Memory B cell (primary cell): Measurements from ENCODE around the gene FGFR4.

Experiments used
- ATAC-seq: fragments of 150-1000 bp; cut with Tn5 transposase; 2 replicates; pipeline ENCODE4 v1.10.0; 2021; ENCODE audit warnings: low read depth, mild to moderate bottlenecking, moderate library complexity
- DNase-seq, 2 donors: peaks; one replicate each; pipeline ENCODE4 v3.0.0; 2022; ENCODE audit warnings: low spot score in 2 of 2
- H3K27ac Mint-ChIP-seq: one replicate; pipeline ENCODE4 v1.8.0; 2022; ENCODE audit warnings: mild to moderate bottlenecking, moderate library complexity, mixed read lengths
- H3K27me3 Mint-ChIP-seq: one replicate; pipeline ENCODE4 v1.8.0; 2022; ENCODE audit warnings: mixed read lengths
- H3K36me3 Mint-ChIP-seq: one replicate; pipeline ENCODE4 v1.8.0; 2022; ENCODE audit warnings: mild to moderate bottlenecking, mixed read lengths
- H3K4me1 Mint-ChIP-seq: one replicate; pipeline ENCODE4 v1.8.0; 2022; ENCODE audit warnings: mixed read lengths
- H3K4me3 Mint-ChIP-seq: one replicate; pipeline ENCODE4 v1.8.0; 2022; ENCODE audit warnings: mild to moderate bottlenecking, moderate library complexity, mixed read lengths
- H3K9me3 Mint-ChIP-seq: one replicate; pipeline ENCODE4 v1.8.0; 2022; ENCODE audit warnings: mixed read lengths

Gene FGFR4

DNA sequence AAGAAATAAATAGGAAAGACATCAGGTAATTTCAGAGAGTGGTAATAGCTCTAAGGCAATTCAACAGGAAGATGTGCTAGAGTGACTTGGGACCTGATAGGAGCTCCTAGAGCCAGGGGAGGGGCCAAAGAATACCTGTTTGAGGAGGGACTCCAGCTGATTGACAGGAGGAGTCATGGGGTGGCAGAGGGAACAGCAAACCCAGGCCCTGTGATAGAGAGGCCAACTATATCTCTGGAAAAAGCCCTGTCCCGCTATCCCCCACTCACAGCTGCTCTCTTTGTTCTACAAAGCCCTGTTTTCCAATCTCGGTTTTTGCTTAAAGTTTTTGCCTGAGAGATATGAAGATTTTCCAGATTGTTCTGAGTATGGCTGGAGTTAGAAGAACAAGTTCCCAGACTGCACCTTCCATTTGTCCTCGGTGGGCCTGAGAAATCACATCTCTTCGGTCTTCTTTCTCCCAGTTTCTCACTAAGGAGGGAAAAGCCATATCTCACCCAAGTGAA, 37.8 kb downstream of the FGFR4 start:
- no peaks in the 10 kb centered on the region for H3K36me3 Mint-ChIP-seq
- H3K4me3 Mint-ChIP-seq: peak overlapping the region; percentile 77
- H3K4me1 Mint-ChIP-seq: peaks cover 25% of the 10 kb centered on the region
- peak; percentile 73 for ATAC-seq
- no peaks in the 10 kb centered on the region for H3K9me3 Mint-ChIP-seq
- no peaks in the 10 kb centered on the region for H3K27me3 Mint-ChIP-seq
- peak overlapping the region; percentile 85 for H3K27ac Mint-ChIP-seq
- no peak for DNase-seq

- no peak overlapping the region for H3K4me3 Mint-ChIP-seq
- H3K4me1 Mint-ChIP-seq: peaks cover 32% of the 10 kb centered on the region
- H3K36me3 Mint-ChIP-seq: no peaks in the 10 kb centered on the region
- H3K9me3 Mint-ChIP-seq: no peaks in the 10 kb centered on the region
- no peak for DNase-seq
- no peak overlapping the region for H3K27ac Mint-ChIP-seq
- H3K27me3 Mint-ChIP-seq: no peaks in the 10 kb centered on the region
- ATAC-seq: no peak
Measured at GRCh38 chr5:177126771-177127170, 40.1 kb downstream of the FGFR4 start.

GRCh38 chr5:177128551-177128981, 41.9 kb downstream of the FGFR4 start:
- H3K4me3 Mint-ChIP-seq: no peak overlapping the region
- no peaks in the 10 kb centered on the region for H3K27me3 Mint-ChIP-seq

DNA sequence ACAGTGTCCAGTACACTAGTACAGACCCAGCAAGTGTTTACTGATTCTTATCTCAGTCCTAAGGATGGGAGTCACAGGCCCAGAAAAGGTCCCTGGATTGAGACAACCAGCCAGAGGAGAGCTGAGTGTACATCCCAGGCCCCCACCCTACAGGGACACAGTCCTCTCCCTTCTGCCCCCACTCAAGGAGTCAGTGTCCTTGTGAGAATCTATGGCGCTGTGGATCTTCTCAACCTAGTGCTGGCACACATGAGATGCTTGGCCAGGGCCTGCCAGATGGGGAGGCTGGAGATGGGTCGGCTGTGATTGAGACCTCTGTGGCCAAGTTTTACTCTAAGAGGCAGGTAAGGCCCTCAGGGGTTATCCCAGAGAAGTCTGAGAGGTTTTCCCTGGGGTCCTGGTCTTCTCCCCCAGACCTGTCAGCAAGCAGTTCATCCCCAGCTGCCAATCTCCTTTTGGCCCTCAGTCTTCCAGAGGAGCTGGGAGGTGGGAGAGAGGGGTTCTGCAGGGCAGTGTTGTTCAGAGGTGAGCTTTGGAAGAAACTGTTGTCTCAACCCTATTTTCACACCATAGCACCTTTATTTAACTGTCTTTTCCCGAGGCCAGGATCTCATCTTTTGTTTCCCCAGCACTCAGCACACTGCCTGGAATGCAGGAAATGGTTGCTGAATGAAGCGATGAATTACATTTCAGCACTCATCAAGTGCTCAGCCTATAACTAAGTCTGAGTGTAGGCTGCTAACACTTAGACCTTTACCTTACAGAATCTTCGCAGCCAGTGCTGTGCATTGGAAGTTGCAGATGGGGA, 43.7 kb downstream of the FGFR4 start:
- ATAC-seq (no peak), DNase-seq (no peak)
- Mint-ChIP-seq H3K27me3 (no peaks in the 10 kb centered on the region), H3K36me3 (peaks cover 2% of the 10 kb centered on the region), H3K27ac (peak overlapping the region; percentile 5), H3K4me1 (peaks cover 20% of the 10 kb centered on the region), H3K9me3 (no peaks in the 10 kb centered on the region), H3K4me3 (no peak overlapping the region)

More at GRCh38 chr5:177128551-177128981, 41.9 kb downstream of the FGFR4 start:
- DNase-seq (no peak), ATAC-seq (no peak)
- Mint-ChIP-seq H3K4me1 (peaks cover 27% of the 10 kb centered on the region), H3K36me3 (no peaks in the 10 kb centered on the region), H3K9me3 (no peaks in the 10 kb centered on the region), H3K27ac (peak overlapping the region; percentile 52)

- H3K27ac Mint-ChIP-seq: peak overlapping the region; percentile 85
- H3K36me3 Mint-ChIP-seq: peaks cover 5% of the 10 kb centered on the region
- ATAC-seq (no peak), DNase-seq (no peak)
- H3K4me3 Mint-ChIP-seq: no peak overlapping the region
- no peaks in the 10 kb centered on the region for H3K9me3 Mint-ChIP-seq
- H3K27me3 Mint-ChIP-seq: no peaks in the 10 kb centered on the region
- peaks cover 24% of the 10 kb centered on the region for H3K4me1 Mint-ChIP-seq
Measured at GRCh38 chr5:177131019-177131320, 44.3 kb downstream of the FGFR4 start.

- no peaks in the 10 kb centered on the region for H3K27me3 Mint-ChIP-seq
- ATAC-seq: no peak
- H3K36me3 Mint-ChIP-seq: peaks cover 5% of the 10 kb centered on the region
- H3K4me1 Mint-ChIP-seq: peaks cover 24% of the 10 kb centered on the region
- H3K4me3 Mint-ChIP-seq: peak overlapping the region; percentile 55
- H3K27ac Mint-ChIP-seq: peak overlapping the region; percentile 85
- no peaks in the 10 kb centered on the region for H3K9me3 Mint-ChIP-seq
- DNase-seq: no peak
Measured at GRCh38 chr5:177131352-177132135, 44.8 kb downstream of the FGFR4 start.

GRCh38 chr5:177132136-177133095, 45.7 kb downstream of the FGFR4 start:
- Mint-ChIP-seq H3K4me3 (peak overlapping the region; percentile 82), H3K27me3 (no peaks in the 10 kb centered on the region), H3K36me3 (peaks cover 8% of the 10 kb centered on the region), H3K9me3 (no peaks in the 10 kb centered on the region), H3K4me1 (peaks cover 27% of the 10 kb centered on the region), H3K27ac (peak overlapping the region; percentile 91)
- ATAC-seq: peak; percentile 42
- peak in 1 of 2 donors; percentile 76 for DNase-seq

DNA sequence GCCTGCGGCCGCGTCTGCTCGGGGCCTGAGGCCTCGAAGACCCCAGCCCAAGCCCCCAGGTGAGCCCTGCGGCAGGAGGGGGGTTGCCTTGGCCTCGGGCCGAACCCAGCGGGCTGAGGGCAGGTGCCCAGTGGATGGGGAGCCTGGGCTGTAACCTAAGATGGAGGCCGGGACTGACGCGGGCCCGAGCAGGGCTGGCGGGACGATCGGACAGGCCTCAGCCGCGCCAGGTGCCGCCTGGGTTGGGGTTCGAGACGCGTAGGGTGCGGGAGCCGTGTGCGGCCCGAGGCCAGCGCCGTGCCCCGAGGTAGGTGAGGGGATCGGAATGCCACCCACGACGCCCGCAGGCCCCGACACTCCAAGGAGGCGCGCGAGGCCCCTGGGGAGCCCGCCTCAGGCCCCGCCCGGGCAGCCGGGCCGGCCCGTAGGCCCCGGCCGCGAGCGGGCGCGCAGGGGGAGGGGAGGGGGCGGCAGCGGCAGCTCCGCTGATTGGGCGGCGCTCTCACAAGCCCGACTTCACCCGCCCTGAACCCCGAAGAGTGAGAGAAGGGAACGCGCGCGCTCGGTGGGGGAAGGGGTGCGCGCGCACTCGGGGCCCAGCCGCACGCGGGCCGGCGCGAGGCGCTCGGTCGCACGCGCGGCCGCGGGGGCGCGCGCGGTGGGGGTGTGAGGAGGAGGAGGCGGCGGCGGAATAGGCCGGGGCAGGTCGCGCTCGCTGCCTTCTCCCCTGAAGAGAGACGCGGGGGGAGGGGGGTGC, 46.6 kb downstream of the FGFR4 start, which contains the start of gene NSD1:
Gene NSD1 (plus strand): TSS at position 678 of the 757 bp plus-strand sequence. CDS start 1,331 bp downstream, outside the sequence.
- Mint-ChIP-seq H3K4me3 (peak within 1 kb of the TSS; percentile 88), H3K9me3 (no peaks in the 10 kb centered on the region), H3K27me3 (no peaks in the 10 kb centered on the region), H3K4me1 (peaks cover 26% of the 10 kb centered on the region), H3K27ac (peak within 1 kb of the TSS; percentile 91), H3K36me3 (peaks cover 9% of the 10 kb centered on the region)
- peak; percentile 71 for ATAC-seq
- peak; percentile 92 to 94 for DNase-seq

- Mint-ChIP-seq H3K27ac (peak overlapping the region; percentile 91), H3K9me3 (no peaks in the 10 kb centered on the region), H3K4me1 (peaks cover 20% of the 10 kb centered on the region), H3K4me3 (peak overlapping the region; percentile 88), H3K27me3 (no peaks in the 10 kb centered on the region), H3K36me3 (peaks cover 9% of the 10 kb centered on the region)
- DNase-seq (peak; percentile 38 to 69), ATAC-seq (peak; percentile 11)
Measured at GRCh38 chr5:177133853-177134696, 47.4 kb downstream of the FGFR4 start.

GRCh38 chr5:177134697-177135225, 48.0 kb downstream of the FGFR4 start:
- Mint-ChIP-seq H3K27me3 (no peaks in the 10 kb centered on the region), H3K36me3 (peaks cover 9% of the 10 kb centered on the region), H3K4me3 (peak overlapping the region; percentile 88), H3K4me1 (peaks cover 17% of the 10 kb centered on the region), H3K27ac (peak overlapping the region; percentile 91), H3K9me3 (no peaks in the 10 kb centered on the region)
- DNase-seq (no peak), ATAC-seq (no peak)

- H3K4me3 Mint-ChIP-seq: no peak overlapping the region
- H3K27ac Mint-ChIP-seq: peak overlapping the region; percentile 0
- H3K36me3 Mint-ChIP-seq: peaks cover 21% of the 10 kb centered on the region
- DNase-seq (no peak), ATAC-seq (no peak)
- no peaks in the 10 kb centered on the region for H3K9me3 Mint-ChIP-seq
- H3K4me1 Mint-ChIP-seq: peaks cover 33% of the 10 kb centered on the region
- no peaks in the 10 kb centered on the region for H3K27me3 Mint-ChIP-seq
Measured at GRCh38 chr5:177140312-177140711, 53.6 kb downstream of the FGFR4 start.

GRCh38 chr5:177141496-177141895, 54.8 kb downstream of the FGFR4 start:
- Mint-ChIP-seq H3K36me3 (peaks cover 18% of the 10 kb centered on the region), H3K27ac (peak overlapping the region; percentile 72), H3K9me3 (no peaks in the 10 kb centered on the region), H3K4me3 (no peak overlapping the region), H3K27me3 (no peaks in the 10 kb centered on the region), H3K4me1 (peaks cover 28% of the 10 kb centered on the region)
- no peak for DNase-seq
- ATAC-seq: no peak
